ENCODE measurements around the gene HLA-DOB.

Gene HLA-DOB

GRCh38 chr6:32816746-32817204 lies at the start of gene HLA-DOB:
TSS of gene HLA-DOB (minus strand) at chr6:32817002. CDS start at chr6:32816951, 51 bp downstream.
- DNase-seq, result no peak

- DNase-seq, result no peak
Observed at GRCh38 chr6:32865724-32866443, 49.1 kb upstream of the HLA-DOB start.

GRCh38 chr6:32862725-32863124 lies 45.9 kb upstream of the HLA-DOB start:
- no peak for DNase-seq

- DNase-seq, result no peak
Observed at GRCh38 chr6:32860674-32861073, 43.9 kb upstream of the HLA-DOB start.

GRCh38 chr6:32858194-32858593 lies 41.4 kb upstream of the HLA-DOB start:
- no peak for DNase-seq

GRCh38 chr6:32857156-32857891 lies 40.5 kb upstream of the HLA-DOB start:
- DNase-seq, result no peak

GRCh38 chr6:32855467-32856174 lies 38.8 kb upstream of the HLA-DOB start:
- no peak for DNase-seq

GRCh38 chr6:32854376-32855178 lies 37.8 kb upstream of the HLA-DOB start:
- no peak for DNase-seq

GRCh38 chr6:32853541-32854375 lies 37.0 kb upstream of the HLA-DOB start, which contains the start of the genes PSMB9 and TAP1:
TSS of gene PSMB9 (plus strand) at chr6:32854192. CDS start at chr6:32854230, 38 bp downstream.
TSS of gene TAP1 (minus strand) at chr6:32853704. CDS start at chr6:32853636, 68 bp downstream.
- peak; percentile 73 for DNase-seq

GRCh38 chr6:32852844-32853540 lies 36.2 kb upstream of the HLA-DOB start:
- peak; percentile 49 for DNase-seq

- no peak for DNase-seq
Observed at GRCh38 chr6:32852018-32852843, 35.4 kb upstream of the HLA-DOB start.

GRCh38 chr6:32851025-32851424 lies 34.2 kb upstream of the HLA-DOB start:
- no peak for DNase-seq

- DNase-seq, result no peak
Observed at GRCh38 chr6:32849126-32849525, 32.3 kb upstream of the HLA-DOB start.

GRCh38 chr6:32847795-32848194 lies 31.0 kb upstream of the HLA-DOB start:
- DNase-seq, result no peak

GRCh38 chr6:32847004-32847403 lies 30.2 kb upstream of the HLA-DOB start:
- no peak for DNase-seq

- no peak for DNase-seq
Observed at GRCh38 chr6:32845384-32845884, 28.6 kb upstream of the HLA-DOB start.

- no peak for DNase-seq
Observed at GRCh38 chr6:32844839-32845383, 28.1 kb upstream of the HLA-DOB start.

- peak; percentile 97 for DNase-seq
Observed at GRCh38 chr6:32843979-32844838, 27.4 kb upstream of the HLA-DOB start, which contains the start of gene PSMB8. TSS of gene PSMB8 (minus strand) at chr6:32844047. CDS start at chr6:32843996, 51 bp downstream.

Measured in NCI-H748 treated with DMSO at 0.1 percent for 48 hours (cell line).